GM12801 (cell line): Measurements from ENCODE around the gene LRMDA.

Source experiments
- TF ChIP-seq, protein P1 (sequence below): IDR thresholded peaks from one replicate; pipeline ENCODE4 v1.5.1; 2011; ENCODE audit warnings: control low read depth; ENCODE audit not compliant: insufficient read length; ENCODE audit errors: extremely low read depth

The LRMDA gene

DNA sequence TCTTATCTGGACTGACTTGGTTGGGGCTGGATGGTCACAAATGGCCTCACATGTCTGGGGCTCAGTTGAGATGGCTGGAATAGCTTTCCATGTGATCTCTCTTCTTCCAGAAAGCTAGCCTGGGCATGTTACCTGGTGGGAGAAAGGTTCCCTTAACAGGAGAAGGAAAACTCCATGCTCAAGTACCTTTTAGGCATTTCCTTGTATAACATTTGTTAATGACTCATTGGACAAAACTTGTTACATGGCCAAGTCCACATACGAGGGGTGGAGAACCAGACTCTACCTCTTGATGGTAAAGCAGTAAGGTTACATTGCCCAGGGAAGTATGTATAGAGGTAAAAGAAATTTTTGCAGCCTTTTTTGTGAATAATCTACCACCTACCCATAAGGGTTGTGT is 826.4 kb downstream of the LRMDA start:
- TF ChIP-seq, protein P1, sequence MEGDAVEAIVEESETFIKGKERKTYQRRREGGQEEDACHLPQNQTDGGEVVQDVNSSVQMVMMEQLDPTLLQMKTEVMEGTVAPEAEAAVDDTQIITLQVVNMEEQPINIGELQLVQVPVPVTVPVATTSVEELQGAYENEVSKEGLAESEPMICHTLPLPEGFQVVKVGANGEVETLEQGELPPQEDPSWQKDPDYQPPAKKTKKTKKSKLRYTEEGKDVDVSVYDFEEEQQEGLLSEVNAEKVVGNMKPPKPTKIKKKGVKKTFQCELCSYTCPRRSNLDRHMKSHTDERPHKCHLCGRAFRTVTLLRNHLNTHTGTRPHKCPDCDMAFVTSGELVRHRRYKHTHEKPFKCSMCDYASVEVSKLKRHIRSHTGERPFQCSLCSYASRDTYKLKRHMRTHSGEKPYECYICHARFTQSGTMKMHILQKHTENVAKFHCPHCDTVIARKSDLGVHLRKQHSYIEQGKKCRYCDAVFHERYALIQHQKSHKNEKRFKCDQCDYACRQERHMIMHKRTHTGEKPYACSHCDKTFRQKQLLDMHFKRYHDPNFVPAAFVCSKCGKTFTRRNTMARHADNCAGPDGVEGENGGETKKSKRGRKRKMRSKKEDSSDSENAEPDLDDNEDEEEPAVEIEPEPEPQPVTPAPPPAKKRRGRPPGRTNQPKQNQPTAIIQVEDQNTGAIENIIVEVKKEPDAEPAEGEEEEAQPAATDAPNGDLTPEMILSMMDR = no peak

DNA sequence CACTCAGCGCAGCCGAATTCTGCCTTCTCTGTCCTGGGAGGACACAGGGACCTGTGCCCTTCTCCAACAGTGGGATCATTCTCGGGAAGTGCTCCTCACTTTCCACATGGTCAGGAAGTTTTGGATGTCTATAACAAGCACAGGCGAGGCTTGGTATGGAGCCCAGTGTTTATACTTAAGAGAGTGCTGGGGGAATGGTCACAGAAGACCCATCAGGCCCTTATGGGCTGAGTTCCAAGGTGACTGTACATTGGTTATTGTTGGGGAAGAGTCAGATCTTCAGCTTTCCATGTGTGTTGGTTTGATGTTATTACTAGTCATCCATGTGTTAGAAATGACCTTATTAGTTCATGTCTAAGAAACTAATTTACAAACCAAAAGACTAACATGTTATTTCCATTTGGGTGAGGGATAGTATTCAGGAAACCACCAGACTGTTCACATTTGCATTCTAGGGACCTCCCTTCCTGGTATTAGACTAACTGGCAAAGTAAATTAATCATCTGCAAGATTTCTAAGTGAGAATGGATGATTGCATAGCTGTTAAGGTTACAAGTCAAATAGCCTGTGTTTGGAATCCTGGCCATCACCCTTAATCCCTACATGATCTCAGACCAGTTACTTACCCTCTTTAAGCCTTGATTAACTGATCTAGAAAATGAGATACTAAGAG is 834.2 kb downstream of the LRMDA start:
- TF ChIP-seq, protein P1 = no peak

DNA sequence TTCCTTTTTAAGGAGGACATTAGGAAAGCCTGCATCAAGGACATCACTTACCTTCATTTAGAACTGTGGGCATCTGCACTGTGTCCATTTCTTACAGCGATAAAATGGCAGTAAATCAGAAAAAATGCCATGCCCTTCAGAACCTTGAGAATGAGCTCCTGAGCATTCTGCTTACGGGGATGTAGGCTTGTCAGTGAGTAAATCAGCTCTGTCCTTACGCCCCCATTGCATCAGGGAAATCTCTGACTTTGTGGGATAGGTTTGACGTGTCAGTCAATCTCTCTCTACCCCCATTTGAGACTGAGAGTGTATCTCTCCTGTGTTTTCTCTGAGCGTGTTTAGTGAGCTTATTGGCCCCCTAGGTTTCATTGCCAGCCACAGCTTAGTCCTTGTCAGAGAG is 837.1 kb downstream of the LRMDA start:
- TF ChIP-seq, protein P1 = no peak

DNA sequence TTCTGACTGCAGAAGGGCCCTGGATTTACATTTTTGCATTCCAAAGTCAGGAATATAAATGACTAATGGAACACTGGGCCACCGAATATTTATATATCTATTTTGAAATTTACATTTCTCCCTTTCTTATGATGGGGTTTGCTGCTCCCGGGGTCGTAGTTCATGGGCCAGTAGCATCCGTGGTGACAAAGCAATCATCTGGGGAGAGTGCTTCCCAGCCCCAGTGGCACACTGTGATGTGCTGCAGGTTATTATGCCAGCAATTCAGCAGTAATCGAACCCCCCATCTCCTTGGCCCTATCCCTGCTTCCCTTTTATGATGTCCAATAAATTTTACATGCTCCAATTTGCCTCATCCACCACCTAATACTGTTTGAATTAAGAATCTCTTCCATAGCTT is 837.5 kb downstream of the LRMDA start:
- TF ChIP-seq, protein P1 = no peak

DNA sequence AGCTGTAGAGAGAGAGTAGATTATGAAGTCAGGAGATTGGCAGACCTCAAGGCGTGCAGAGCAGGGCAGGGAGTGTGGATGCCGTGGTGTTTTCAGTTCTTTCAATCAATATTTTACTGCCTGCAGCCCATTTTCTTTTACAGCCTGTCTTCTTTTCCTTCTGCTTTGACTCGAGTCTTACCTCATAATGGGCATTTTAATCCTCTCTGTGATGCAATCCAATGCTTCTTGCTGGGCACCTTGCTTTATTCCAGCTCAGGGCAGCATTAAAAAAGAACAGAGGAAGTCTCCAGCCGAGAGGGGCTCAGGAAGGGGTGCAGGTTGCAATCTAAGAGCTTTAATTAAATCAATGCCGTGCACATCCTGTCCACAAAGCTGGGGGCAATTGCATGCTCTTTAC is 839.0 kb downstream of the LRMDA start:
- TF ChIP-seq, protein P1 = no peak

DNA sequence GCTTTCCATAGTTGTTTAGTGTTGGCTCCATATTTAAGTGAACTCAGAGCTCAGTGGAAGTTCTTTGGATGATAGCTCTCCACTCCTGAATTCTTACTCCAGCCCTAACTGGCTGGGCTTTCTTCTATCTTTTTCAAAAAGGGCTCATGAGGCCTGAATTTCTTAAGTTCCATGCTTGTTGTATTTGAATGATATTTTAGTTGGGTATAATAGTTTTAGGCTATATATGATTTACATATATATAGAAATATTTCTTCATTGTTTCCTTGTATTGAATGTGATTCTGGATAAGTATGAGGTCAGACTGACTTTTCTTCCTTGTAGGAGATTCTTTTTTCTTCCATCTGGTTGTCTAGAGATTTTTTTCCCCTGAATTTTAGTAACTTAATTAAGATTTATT is 843.5 kb downstream of the LRMDA start:
- TF ChIP-seq, protein P1 = no peak

DNA sequence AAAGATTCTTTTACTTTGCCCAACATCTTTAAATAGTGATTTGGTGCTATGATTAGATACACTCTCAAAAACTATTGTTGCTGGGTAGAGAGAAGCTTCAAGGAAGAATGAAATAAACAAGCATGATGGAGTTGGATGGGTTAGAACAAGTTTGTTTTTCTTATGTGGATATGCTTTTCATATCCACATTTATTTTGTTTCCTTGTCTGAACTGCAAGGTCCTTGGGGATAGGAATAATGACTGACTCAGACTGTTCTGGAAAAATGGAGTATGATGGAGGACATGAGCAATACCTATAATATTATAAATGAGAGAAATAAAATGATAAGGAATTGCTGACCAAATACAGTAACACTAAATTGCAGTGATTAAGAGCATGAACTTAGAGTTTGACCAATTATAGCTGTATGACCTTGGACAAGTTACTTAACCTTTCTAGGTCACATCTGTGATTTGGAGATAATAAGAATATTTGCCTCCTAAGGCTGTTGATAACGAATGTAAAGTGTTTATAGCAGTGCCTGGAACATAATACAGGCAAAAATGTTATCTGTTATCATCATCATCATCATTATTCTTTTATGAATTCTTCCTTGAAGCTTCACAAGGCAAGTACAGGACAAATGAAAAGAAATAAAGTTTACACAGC is 847.5 kb downstream of the LRMDA start:
- TF ChIP-seq, protein P1 = no peak
